OCI-LY1 (cell line): Measurements from ENCODE around the gene OPN4.

ENCODE experiments used
- EZH2 ChIP-seq: fragments of 200-600 bp; sonication (generic), shearing (Covaris generic); IDR thresholded peaks from 2 replicates; pipeline ENCODE4 v1.8.0; 2017; ENCODE audit warnings: borderline replicate concordance, mixed run types, mild to moderate bottlenecking, antibody characterized with exemption, low read length, moderate library complexity, mixed read lengths
- TF ChIP-seq, protein P1 (sequence below): fragments of 200-600 bp; sonication (generic), shearing (Covaris generic); IDR thresholded peaks from 2 replicates; pipeline ENCODE4 v1.5.1; 2017; ENCODE audit warnings: mild to moderate bottlenecking, antibody characterized with exemption, low read length, moderate library complexity, mixed read lengths

DNA sequence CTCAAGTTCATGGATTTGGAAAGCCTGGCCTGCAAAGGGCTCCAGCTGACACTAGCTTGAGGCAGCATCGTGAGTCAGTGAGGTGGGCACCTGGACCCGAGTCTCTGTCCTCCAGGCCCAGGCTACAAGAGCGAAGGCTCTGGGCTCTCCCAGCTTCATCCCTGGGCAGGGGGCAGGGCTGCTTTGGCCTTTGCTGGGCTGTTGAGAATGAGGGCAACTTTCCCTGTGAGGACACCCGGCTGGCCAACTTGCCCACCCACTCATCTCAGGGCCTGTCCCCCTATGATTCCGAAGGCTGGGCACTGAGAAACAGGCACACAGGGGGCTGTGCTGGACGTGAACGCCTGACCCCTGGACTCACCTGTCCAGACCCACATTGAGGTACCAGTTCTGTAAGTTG, 38.3 kb downstream of the OPN4 start:
- TF ChIP-seq, protein P1, sequence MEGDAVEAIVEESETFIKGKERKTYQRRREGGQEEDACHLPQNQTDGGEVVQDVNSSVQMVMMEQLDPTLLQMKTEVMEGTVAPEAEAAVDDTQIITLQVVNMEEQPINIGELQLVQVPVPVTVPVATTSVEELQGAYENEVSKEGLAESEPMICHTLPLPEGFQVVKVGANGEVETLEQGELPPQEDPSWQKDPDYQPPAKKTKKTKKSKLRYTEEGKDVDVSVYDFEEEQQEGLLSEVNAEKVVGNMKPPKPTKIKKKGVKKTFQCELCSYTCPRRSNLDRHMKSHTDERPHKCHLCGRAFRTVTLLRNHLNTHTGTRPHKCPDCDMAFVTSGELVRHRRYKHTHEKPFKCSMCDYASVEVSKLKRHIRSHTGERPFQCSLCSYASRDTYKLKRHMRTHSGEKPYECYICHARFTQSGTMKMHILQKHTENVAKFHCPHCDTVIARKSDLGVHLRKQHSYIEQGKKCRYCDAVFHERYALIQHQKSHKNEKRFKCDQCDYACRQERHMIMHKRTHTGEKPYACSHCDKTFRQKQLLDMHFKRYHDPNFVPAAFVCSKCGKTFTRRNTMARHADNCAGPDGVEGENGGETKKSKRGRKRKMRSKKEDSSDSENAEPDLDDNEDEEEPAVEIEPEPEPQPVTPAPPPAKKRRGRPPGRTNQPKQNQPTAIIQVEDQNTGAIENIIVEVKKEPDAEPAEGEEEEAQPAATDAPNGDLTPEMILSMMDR: no peak
- TF ChIP-seq EZH2: no peak
